ENCODE results near the gene PKP1.

GRCh38 chr1:201298396-201299381 is 15.4 kb downstream of the PKP1 start:
- TF ChIP-seq, protein P1, sequence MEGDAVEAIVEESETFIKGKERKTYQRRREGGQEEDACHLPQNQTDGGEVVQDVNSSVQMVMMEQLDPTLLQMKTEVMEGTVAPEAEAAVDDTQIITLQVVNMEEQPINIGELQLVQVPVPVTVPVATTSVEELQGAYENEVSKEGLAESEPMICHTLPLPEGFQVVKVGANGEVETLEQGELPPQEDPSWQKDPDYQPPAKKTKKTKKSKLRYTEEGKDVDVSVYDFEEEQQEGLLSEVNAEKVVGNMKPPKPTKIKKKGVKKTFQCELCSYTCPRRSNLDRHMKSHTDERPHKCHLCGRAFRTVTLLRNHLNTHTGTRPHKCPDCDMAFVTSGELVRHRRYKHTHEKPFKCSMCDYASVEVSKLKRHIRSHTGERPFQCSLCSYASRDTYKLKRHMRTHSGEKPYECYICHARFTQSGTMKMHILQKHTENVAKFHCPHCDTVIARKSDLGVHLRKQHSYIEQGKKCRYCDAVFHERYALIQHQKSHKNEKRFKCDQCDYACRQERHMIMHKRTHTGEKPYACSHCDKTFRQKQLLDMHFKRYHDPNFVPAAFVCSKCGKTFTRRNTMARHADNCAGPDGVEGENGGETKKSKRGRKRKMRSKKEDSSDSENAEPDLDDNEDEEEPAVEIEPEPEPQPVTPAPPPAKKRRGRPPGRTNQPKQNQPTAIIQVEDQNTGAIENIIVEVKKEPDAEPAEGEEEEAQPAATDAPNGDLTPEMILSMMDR (IDR thresholded peaks at IDR 0.05; ENCODE audit: low read length) = no peak
- no peak for TF ChIP-seq EZH2 (optimal IDR thresholded peaks at IDR 0.05; ENCODE audit: low read depth, low read length)

All from MM.1S (cell line).